Stimulated activated CD4-positive, alpha-beta T cell treated with anti-CD3 and anti-CD28 coated beads, TNF-alpha, amount 100 ng/mL, for 24 hours (primary cell): ENCODE results near the gene RSPH1.

Source experiments
- DNase-seq, 3 experiments: peaks; one replicate each; pipeline ENCODE4 v3.0.0-alpha.2; 2020; ENCODE audit warnings: low read depth in 3 of 3

Gene RSPH1

DNA sequence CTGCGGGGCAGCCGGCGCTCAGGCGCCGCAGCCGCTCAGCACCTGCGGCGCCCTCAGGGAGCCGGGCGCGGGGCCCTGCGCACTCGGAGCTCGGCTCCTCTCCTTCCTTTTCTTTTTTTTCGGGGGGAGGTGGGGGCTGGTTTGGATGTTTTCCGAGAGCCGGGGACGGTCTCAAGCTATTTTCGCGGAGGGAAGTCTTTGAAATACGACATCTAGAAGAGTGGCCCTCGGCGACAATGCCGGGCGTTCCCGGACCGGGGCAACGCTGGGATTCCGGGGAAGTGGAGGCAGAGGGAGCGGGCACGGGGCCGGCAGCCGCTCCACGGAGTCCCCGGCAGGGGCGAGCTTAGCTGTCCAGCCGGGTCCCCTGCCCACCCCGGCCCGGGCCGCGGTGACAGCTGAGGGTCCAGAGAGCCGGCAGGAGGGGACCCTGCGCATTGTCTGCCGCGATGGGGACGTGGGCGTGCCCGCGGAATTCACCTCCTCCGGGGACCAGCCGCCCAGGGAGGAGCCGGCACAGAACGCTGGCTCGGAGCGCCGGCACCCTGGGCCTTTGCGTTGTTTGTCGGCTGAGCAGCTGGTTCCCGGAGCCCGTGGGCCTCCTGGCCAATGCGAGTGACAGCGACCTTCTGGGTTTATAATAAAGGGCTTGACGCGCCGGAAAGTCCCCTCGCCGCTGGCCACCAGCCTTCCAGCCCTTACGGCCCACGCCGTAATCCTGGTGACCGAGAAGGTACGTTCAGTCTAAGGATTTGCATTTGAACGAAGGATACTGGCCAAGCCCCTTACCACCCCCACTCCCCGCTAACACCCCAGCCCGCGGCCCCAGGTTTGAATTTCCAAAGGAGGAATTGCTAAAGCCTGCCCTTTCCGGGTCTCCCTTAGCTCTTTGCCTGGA lies 18.2 kb upstream of the RSPH1 start:
- DNase-seq: peak in 2 of 3 experiments; percentile 41 to 64

DNA sequence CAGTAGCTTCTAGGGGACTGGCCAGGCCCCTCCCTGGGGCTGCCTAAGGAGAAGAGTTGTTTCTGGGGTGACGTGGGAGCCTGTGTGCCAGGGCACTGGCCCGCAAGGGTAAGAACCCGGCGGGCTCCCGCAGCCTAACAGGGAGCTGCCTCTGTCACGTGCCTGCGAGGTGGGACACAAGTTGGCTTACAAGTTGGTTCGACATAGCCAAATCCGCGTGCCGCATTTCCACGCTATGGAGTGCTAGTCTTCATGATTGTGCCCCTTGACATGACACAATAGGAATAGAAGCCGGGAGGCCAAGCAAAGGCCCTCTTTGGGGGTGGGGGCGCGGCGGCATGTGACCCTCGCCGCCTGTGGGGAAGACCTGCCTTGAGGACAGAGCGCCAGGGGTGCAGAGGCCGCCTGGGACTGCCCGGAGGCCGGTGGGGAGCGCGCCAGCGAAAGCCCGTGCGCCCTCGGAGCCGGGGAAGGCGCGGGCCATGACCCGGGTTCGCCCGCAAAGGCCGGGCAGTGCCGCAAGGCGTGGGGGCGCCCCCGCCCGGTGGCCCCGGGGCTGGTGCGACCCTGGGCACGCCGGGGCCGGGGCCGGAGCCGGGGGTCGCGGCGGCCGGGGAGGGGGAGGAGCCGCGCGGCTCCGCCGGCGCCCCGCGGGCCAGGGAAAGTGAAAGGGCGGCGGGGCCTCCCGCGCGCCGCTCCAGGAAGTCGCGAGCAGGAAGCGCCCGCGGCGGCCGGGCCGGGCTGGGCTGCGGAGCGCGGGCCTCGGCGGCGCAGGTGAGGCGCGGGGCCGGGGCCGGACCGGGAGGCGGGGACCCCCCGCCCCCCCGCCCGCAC lies 17.3 kb upstream of the RSPH1 start, which contains the start of gene SLC37A1:
SLC37A1 (plus strand) TSS at position 702 of the 834 bp plus-strand sequence. CDS start 4,603 bp downstream, outside the sequence.
- DNase-seq: peak in 1 of 3 experiments; percentile 26

DNA sequence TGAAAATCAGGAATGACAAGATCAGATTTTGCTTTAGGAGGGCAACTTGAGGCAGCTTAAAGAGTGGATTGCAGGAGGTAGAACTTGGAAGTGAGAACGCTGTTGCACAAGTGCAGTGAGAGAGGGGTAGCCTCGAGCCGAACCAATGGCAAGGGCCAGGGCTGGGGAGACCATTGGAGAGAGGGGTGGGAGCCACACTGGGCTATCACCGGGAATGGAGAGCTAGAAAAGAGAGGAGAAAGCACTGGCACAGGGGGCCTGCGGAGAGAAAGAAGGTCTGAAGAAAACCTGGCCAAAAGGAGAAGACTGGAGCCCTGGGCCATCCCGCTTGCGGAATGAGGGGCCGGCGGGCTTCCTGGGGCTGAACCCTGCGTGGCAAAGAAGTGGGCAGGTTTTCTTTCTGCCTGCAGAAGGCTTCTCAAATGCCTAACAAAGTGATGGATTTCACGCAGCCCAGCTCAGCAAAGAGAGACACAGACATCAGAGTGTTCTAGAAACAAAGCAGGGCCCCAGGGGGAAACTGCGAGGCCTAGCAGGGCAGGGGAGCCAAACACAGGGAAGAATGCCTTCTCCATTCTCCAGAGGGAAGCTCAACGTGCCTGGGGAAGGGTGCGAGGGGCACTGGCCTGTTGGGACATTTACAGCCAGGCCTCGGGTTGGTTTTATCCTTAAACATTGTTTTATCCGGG lies 16.5 kb upstream of the RSPH1 start:
- no peak for DNase-seq

DNA sequence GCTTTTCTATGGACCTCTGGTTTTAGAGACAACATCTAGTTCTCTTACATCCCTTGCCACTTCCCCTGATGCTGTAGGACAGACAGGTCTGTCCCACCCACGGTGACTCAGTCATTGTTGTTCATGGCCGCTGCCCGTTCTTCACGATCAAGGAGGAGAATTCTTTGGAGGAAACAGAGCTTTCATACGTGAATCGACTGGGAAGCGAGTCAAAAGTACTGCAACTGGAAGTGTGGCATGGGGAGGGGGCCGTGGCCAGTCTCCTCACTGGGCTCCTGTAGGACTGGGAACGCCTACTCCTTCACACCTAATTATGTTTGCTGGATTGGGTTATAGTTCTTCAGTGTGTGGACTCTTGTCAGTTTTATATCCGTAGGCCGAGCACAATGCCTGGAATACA lies 13.2 kb upstream of the RSPH1 start:
- DNase-seq: no peak

DNA sequence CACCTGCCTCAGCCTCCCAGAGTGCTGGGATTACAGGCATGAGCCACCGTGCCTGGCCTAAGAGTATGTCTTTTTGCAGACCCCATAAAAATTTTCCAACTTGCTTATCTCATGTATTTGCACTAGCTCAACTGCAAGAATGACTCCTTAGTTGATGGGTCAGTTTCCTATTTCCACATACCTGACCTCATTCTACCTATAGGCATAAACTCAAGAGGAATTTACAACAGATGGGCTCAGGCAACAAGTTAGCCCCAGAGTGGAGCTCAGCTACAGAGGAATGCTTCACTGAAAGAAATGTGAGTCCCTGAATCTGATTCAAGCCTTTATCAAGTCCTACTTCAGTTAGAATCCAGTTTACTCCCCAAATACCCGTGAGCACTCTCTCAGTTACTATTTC lies 12.3 kb upstream of the RSPH1 start:
- no peak for DNase-seq

DNA sequence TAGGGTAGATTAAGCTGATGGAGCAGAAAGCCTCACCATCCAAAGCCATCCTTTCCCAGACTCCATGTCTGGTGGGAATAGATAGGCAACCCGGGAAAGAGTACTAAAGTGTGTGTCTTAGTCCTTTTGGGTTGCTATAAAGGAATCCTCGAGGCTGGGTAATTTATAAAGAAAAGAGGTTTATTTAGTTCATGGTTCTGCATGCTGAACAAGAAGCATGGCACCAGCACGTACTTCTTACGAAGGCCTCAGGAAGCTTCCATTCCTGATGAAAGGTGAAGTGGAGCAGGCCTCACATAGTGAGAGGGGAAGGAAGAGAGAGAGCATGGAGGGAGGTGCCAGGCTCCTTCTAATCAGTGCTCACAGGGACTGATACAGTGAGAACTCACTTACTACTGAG lies 11.4 kb upstream of the RSPH1 start:
- DNase-seq: no peak

DNA sequence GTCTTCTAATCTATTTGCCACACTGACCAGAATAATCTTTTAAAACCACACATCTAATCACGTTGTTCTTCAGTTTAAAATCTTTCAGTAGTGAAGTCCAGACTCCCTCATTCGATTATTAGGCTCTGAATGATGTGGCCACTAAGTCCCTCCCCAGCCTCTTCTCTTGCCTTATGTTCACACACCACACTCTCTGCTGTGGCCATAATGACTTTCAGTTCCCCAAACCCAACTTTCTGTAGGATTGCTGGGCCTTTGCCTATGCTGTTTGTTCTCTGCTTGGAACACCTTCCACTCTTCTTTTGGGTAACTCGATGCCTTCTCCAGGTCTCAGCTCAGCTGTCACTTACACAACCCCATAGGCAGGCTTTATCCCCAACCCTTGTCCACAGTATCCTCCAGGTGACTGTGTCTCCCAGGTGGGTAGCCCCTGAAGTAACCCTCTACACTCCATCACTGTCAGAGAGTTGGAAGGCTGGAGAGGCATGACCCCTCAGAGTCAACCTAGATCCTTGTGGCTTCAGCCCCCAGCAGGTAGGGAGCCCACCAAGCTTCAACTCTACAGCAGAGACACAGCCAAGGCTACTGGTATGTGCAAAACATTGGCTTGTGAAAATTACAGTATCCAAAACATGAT lies 9.2 kb upstream of the RSPH1 start:
- DNase-seq: no peak

DNA sequence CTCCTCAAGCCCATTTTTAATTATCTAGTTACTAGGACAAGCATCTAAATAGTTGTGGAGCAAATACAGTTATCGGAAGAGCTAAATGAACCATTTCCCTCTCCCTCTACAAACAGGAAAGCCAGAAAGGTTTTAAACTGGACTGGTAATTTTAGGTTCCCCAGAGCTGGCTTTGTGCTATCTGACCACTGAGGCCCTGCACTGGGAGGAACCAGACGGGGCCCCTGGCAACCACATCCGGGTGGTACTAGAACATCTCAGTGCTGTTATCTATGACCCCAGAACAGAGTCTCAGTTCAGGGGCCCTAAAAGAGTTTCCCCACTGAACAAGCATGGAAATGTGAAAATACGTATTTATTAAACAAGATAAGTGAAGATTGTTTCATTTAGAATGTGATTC lies 7.7 kb upstream of the RSPH1 start:
- no peak for DNase-seq

DNA sequence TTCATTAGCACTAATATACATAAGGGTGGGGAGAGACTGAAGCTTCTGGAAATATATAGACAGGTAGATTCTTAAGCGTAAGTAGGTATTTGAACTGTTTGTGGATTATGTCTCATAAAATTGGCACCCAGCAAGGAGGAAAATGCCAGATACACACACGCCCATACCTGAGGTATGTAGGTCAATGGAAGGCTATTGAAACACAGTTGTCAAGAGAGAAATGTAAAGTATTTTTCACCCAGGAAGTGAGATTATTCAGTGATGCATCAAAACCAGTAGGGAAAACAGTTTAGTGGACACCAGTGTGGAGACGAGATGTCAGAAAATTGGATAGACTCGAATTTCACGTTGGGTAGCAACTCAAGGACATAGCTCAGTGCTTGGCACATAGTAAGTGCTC lies 4.7 kb upstream of the RSPH1 start:
- DNase-seq: no peak

DNA sequence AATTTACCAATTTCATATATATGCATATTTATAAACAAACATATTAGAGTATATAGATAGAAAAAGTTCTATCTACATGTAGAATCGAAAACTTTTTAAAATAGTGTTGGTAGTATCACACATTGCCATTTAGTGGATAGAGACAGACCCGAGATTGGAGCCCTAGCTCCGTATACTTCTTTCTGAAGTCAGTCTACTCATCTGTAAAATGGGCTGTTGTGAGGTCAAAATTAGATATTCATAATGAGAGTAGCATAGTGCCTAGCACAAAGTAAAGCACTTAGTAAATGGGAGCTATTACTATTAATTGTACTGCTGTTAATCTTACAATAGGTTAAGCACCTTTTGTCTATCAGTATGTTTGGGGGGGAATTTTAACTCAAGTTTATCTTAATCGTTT lies 4.2 kb upstream of the RSPH1 start:
- DNase-seq: no peak

DNA sequence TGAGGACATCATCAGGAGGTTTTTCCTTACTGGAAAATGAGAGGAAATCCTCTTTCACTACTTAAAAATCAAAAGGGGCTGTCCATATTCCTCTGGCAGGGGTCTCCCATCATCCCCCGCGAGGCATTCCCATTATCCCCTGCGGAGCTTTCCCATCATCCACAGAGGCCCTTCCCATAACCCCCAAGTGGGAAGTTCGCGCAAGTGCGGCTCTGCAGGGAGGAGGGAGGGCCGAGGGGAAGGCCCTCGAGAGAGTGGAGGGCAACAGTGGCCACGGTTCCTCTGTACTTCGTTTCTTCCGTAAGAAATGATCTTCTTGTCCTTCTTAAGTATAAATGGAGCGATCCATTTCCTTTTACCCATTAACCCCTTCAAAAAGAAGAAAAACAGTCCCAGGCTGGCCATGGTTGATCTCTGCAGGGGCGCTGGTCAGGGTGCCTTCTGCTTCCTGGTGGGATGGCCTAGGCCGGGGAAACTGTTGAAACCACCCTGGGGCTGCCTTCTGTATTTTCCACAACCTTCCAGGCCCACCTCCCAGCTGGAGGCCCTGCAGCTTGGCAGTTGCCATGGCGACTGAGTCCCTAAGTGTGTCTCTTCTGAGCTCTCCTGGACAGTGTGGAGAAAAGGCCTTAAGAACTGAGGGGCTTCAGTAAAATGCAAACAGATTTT lies 3.6 kb upstream of the RSPH1 start:
- no peak for DNase-seq

DNA sequence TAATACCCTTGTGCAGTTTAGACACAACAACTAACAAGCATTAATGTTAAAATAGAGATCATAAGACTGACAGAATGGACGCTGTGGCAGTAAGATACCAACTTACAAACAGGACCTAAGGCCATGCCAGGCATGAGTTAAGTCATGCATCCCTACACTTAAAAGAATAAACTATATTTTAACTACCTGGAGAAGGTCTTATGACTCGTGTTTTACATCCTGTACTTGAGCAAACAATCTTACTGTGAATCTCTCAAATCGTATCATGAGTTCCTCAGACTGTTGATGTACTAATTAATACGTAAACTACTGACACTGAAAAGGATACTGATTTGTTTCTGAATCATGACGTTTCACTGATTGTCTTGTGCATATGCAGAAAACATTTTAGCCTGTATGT lies 2.0 kb upstream of the RSPH1 start:
- no peak for DNase-seq

DNA sequence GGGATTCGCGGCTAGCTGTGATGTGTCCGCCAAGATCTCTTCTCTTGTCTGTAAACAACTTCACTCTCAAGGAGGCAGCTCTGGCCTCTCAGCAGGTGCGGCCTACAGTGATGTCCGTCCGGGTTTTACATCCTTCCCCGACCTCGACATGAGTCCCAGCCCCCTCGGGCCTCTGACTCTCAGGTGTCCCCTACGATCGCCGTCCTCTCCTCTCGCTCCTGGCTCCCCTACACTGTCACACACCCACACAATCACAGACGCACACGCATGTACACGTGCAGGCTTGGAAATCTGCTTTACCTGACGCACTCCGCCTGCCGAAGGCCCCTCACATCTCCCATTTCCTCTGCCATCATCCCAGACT lies 797 bp upstream of the RSPH1 start:
- peak in 1 of 3 experiments; percentile 7 for DNase-seq

DNA sequence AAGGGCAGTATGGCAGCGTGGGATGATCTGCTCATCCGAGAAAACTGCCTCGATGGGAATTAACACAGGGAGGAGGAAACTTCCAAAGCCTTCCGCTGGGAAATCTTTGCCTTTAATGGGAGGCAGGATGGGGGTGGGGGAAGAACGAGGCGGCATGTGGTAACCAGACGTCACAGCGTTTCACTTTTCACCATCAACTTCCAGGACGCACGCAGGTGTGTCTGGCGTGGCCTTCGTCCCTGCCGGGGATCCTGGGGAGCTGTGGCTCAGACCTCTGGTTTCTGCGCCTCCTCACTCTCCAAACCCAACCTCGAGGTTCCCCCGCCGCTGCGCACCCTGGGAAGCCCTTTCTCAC lies 282 bp downstream of the RSPH1 start:
- no peak for DNase-seq

DNA sequence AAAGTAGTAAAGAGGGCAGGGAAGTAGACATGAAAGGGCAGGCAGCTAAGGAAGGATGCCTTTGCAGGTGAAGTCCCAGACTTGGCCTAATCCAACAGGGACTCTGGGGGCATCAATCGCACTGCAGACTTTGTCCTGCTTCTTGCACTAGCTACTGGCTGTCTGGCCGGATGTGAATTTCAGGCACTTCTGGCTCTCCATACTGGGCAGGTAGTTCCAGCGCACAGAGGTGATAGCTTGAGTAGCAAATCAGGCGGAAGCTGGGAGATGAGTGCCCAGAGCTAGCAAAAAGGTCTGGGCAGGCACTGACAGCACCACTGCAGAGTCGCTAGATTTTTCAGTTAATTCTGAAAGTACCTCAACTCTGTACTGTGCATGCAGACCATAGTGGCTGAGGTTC lies 997 bp downstream of the RSPH1 start:
- DNase-seq: no peak

DNA sequence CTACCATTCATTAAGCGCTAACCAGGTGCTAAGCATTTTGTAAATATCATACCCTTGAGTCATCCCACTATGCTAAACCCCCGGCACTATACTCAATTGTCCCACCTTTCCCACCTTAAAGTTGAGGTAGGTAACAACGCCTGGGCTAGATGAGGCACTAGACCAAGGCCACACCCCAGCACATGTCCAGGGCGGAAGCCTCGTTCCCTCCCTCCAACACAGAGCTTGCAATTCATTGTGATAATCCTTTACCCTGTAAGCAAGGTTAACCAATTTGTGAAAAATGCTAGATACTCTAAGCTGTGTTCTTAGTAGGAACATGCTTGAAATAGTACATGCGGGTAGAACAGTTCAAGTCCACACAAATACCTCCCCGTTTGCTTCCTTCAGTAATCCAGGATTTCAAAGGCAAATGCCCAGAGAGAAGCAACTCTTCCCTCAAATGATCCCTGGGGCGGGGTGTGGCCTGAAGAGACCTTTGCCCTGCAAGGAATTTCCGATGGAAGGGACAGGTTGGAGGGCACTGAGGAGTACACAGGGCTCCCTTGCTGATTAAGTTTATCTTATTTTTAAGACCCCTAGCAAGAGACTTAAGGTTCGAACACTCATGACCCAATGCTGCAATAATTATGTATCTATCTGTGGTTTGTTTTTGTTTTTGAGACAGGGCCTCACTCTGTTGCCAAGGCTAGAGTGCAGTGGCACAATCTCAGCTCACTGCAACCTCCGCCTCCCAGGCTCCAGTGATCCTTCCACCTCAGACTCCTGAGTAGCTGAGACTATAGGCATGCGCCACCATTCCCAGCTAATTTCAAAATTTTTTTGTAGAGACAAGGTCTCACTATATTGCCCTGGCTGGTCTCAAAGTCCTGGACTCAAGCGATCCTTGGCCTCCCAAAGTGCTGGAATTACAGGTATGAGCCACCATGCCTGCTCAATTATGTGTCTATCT lies 2.6 kb downstream of the RSPH1 start:
- DNase-seq: no peak

DNA sequence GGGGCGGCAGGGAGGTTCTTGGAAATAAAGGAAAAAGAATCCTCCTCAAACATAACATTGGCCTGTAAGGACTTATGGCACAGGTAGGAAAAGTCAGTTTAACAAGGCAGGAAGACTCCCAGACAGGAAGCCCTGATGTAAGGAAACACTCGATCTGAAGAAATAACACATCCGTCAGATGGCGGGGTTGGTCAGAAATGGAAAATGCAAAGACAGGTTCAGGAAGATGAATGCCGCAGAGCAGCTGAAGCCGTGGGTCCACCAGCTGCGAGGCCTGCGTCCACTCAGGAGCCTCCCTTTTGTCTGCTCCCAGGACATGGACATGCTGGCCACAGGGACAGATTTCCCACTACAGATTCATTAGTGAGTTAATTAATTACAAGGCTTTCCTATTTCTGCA lies 3.8 kb downstream of the RSPH1 start:
- DNase-seq: no peak

DNA sequence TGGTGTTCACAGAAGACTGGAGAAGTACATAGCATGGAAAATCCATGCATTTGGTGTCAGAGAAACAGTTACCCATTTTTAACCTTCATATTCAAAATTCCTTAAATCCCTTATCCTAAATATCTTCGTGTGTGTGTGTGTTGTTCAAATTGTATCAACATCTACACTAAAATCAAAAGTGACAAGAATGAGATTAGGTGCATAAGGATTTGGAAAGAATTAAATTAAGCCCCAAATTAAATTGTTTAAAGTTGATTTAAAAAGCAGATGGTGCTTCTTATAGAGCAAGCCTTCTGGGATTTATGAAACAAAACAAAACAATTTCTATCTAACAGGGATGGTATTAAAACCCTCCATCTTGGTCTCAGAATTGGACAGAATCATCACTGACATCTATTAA lies 4.7 kb downstream of the RSPH1 start:
- no peak for DNase-seq

DNA sequence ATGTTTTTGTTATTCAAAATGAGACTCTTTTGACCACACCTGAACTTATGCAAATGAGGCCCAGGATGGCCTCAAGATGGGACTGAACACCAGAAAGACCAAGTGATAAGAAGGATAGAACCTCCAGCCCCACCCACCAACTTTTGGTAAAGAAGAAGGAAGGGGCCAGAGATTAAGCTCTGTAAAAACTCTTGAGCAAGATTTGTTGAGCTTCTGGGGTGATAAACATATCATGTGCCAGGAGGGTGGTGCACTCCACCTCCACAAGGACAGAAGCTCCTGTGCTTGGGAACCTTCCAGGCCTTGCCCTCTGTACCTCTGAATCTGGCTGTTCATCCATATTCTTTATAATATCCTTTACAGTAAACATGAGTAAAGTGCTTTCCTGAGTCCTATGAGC lies 5.3 kb downstream of the RSPH1 start:
- DNase-seq: no peak

DNA sequence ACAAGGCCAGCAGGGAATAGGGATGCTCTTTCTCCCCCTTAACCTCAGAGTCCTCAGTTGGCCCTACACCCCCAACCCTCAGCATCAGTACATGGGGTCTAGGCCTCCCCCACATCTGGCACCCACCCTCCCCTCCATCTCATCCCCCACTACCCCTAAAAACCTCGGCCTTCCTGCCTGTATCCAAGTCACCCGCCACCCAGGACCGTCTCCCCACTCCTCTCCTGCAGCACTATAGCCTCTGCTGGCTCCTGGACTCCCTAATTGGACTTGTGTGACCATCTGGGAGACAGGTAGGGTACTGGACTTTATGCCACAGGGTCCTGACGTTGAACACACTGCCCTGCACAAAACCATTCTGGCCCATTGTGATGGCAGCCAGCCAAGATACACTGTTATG lies 6.0 kb downstream of the RSPH1 start:
- DNase-seq: no peak
